GM23338 (cell line): ENCODE data around the gene TMCC1. TPM values are rescaled to one million over a fixed set of nuclear protein-coding genes. Genes with fewer than 3 reads are reported as not detected.

Experiments used
- ATAC-seq: fragments of 200-7000 bp; cut with Tn5 transposase; 3 replicates; pipeline ENCODE4 v1.9.1; 2020
- DNase-seq: peaks from one replicate; pipeline ENCODE4 v3.0.0-alpha.2; 2015; ENCODE audit warnings: low spot score
- H2AFZ ChIP-seq: fragments of 200-600 bp; sonication (generic); 2 replicates; pipeline ENCODE4 v1.8.0; 2016; ENCODE audit warnings: antibody characterized with exemption, mild to moderate bottlenecking, moderate library complexity
- H3F3A ChIP-seq: fragments of 200-600 bp; sonication (generic); replicated peaks from 2 replicates; pipeline ENCODE4 v1.8.0; 2017; ENCODE audit warnings: antibody characterized with exemption, mixed run types, low read depth
- H3K27ac ChIP-seq: fragments of 200-600 bp; sonication (generic); 2 replicates; pipeline ENCODE4 v1.6.1; 2016; ENCODE audit warnings: low read depth
- H3K27me3 ChIP-seq: fragments of 200-600 bp; sonication (generic); 2 replicates; pipeline ENCODE4 v1.8.0; 2016; ENCODE audit warnings: mild to moderate bottlenecking, mixed run types, moderate library complexity; ENCODE audit not compliant: insufficient read depth
- H3K36me3 ChIP-seq: fragments of 200-600 bp; sonication (generic); 2 replicates; pipeline ENCODE4 v1.8.0; 2016; ENCODE audit warnings: mild to moderate bottlenecking; ENCODE audit not compliant: insufficient read depth
- H3K4me1 ChIP-seq: fragments of 200-600 bp; sonication (generic); 2 replicates; pipeline ENCODE4 v1.8.0; 2016; ENCODE audit warnings: mild to moderate bottlenecking, moderate library complexity; ENCODE audit not compliant: insufficient read depth
- H3K4me2 ChIP-seq: fragments of 200-600 bp; sonication (generic); 2 replicates; pipeline ENCODE4 v1.7.1; 2017; ENCODE audit warnings: mixed run types
- H3K4me3 ChIP-seq: fragments of 200-600 bp; sonication (generic); 2 replicates; pipeline ENCODE4 v1.6.1; 2016; ENCODE audit warnings: mixed run types
- H3K79me2 ChIP-seq: fragments of 200-600 bp; sonication (generic); replicated peaks from 2 replicates; pipeline ENCODE4 v1.8.0; 2017; ENCODE audit warnings: mild to moderate bottlenecking; ENCODE audit not compliant: insufficient read depth
- H3K9me2 ChIP-seq: fragments of 200-600 bp; sonication (generic); 2 replicates; pipeline ENCODE4 v1.8.0; 2017; ENCODE audit not compliant: insufficient read depth
- H4K20me1 ChIP-seq: fragments of 200-600 bp; sonication (generic); replicated peaks from 2 replicates; pipeline ENCODE4 v1.8.0; 2017; ENCODE audit warnings: mild to moderate bottlenecking; ENCODE audit not compliant: insufficient read depth
- H3K27ac Mint-ChIP-seq: 2 replicates; pipeline ENCODE4 v1.8.0; 2020; ENCODE audit warnings: inconsistent platforms, mild to moderate bottlenecking, moderate library complexity, mixed read lengths
- H3K27me3 Mint-ChIP-seq: 3 replicates; pipeline ENCODE4 v1.8.0; 2022; ENCODE audit warnings: low read depth, mild to moderate bottlenecking, moderate library complexity, mixed read lengths, inconsistent platforms; ENCODE audit not compliant: insufficient read depth, poor library complexity
- H3K36me3 Mint-ChIP-seq: 3 replicates; pipeline ENCODE4 v1.8.0; 2021; ENCODE audit warnings: low read depth, mild to moderate bottlenecking, inconsistent platforms, moderate library complexity, mixed read lengths
- H3K4me1 Mint-ChIP-seq: 3 replicates; pipeline ENCODE4 v1.8.0; 2020; ENCODE audit warnings: mild to moderate bottlenecking, inconsistent platforms, mixed read lengths
- H3K4me3 Mint-ChIP-seq: 3 replicates; pipeline ENCODE4 v1.8.0; 2021; ENCODE audit warnings: moderate library complexity, mild to moderate bottlenecking, inconsistent platforms, mixed read lengths
- H3K9me3 Mint-ChIP-seq: 3 replicates; pipeline ENCODE4 v1.8.0; 2020; ENCODE audit warnings: moderate library complexity, mild to moderate bottlenecking, inconsistent platforms, mixed read lengths
- ETS1 ChIP-seq: IDR thresholded peaks from 2 replicates; pipeline ENCODE4 v1.6.1; 2016; ENCODE audit warnings: antibody characterized with exemption
- EZH2 ChIP-seq: fragments of 200-600 bp; sonication (generic); IDR thresholded peaks from one replicate; pipeline ENCODE4 v1.8.0; 2017; ENCODE audit warnings: antibody characterized with exemption, mild to moderate bottlenecking, low read depth; ENCODE audit not compliant: unreplicated experiment
- EZH2phosphoT487 ChIP-seq: fragments of 200-600 bp; sonication (generic); IDR thresholded peaks from one replicate; pipeline ENCODE4 v1.8.1; 2018; ENCODE audit warnings: antibody characterized with exemption; ENCODE audit not compliant: unreplicated experiment
- JUNB ChIP-seq: IDR thresholded peaks from one replicate; pipeline ENCODE4 v1.6.1; 2016; ENCODE audit warnings: antibody characterized with exemption; ENCODE audit not compliant: unreplicated experiment
- POLR2AphosphoS5 ChIP-seq: IDR thresholded peaks from 2 replicates; pipeline ENCODE4 v1.6.1; 2016; ENCODE audit warnings: antibody characterized with exemption, low read depth
- REST ChIP-seq: IDR thresholded peaks from one replicate; pipeline ENCODE4 v1.6.1; 2018; ENCODE audit warnings: antibody characterized with exemption; ENCODE audit not compliant: unreplicated experiment
- STAT1 ChIP-seq: IDR thresholded peaks from one replicate; pipeline ENCODE4 v1.6.1; 2016; ENCODE audit warnings: antibody characterized with exemption; ENCODE audit not compliant: unreplicated experiment
- ZNF114 ChIP-seq: fragments of 250-450 bp; sonication (Bioruptor Pico); IDR thresholded peaks from 2 replicates; pipeline ENCODE4 v1.5.0; 2020; ENCODE audit warnings: mild to moderate bottlenecking, moderate library complexity
- ZNF331 ChIP-seq: fragments of 250-450 bp; sonication (Bioruptor Pico); IDR thresholded peaks from 2 replicates; pipeline ENCODE4 v1.5.0; 2020; ENCODE audit warnings: low read depth, mild to moderate bottlenecking, moderate library complexity
- ZNF462 ChIP-seq: fragments of 250-450 bp; sonication (Bioruptor Pico); IDR thresholded peaks from 2 replicates; pipeline ENCODE4 v1.5.0; 2020; ENCODE audit warnings: mild to moderate bottlenecking, moderate library complexity
- polyA plus RNA-seq: library from polyadenylated mRNA; unstranded; fragments of >200 nt; fragmentation: Nextera tagmentation; extraction: Ambion mirVana; gene quantifications from 2 replicates; pipeline ENCODE4 v1.2.1, GENCODE V29; 2016
- total RNA-seq: library from RNA; depleted of rRNA; stranded (reverse); fragments of >200 nt; shearing (Covaris generic); gene quantifications from 2 replicates; pipeline ENCODE4 v1.2.3, GENCODE V29; 2014

Gene TMCC1
- total and polyA plus RNA-seq, 2 experiments from 2014 or later, result 8.2 to 18.4 TPM

- no peaks in the 10 kb centered on the region for H4K20me1 ChIP-seq
- H2AFZ ChIP-seq, result no peak overlapping the region
- no peaks in the 10 kb centered on the region for H3K79me2 ChIP-seq
- H3K4me2 ChIP-seq, result no peak overlapping the region
- ATAC-seq, result no peak
- H3K27ac ChIP-seq, result no peak overlapping the region
- TF ChIP-seq ZNF462 (CRISPR knock-in tag), result no peak
- no peak for TF ChIP-seq ETS1
- TF ChIP-seq ZNF114, result no peak
- no peak for TF ChIP-seq EZH2
- no peak for TF ChIP-seq EZH2phosphoT487
- H3K36me3 ChIP-seq, result no peaks in the 10 kb centered on the region
- no peaks in the 10 kb centered on the region for H3K9me2 ChIP-seq
- H3K4me3 ChIP-seq, result no peak overlapping the region
- Mint-ChIP-seq H3K4me1 (peaks cover 43% of the 10 kb centered on the region), H3K36me3 (peaks cover 3% of the 10 kb centered on the region; the same call in 2 of the 3 replicates), H3K9me3 (no peaks in the 10 kb centered on the region), H3K27me3 (no peaks in the 10 kb centered on the region), H3K4me3 (no peak overlapping the region), H3K27ac (no peak overlapping the region)
- no peak for DNase-seq
- no peaks in the 10 kb centered on the region for H3K27me3 ChIP-seq
- peaks cover 27% of the 10 kb centered on the region for H3K4me1 ChIP-seq
- 0 out of 2 replicates have a peak, but pooled peaks cover 4% of the 10 kb centered on the region for H3F3A ChIP-seq
Measured at GRCh38 chr3:129655291-129655700, 238.2 kb downstream of the TMCC1 start.

- Mint-ChIP-seq H3K4me3 (no peak overlapping the region), H3K27me3 (no peaks in the 10 kb centered on the region), H3K36me3 (peaks cover 3% of the 10 kb centered on the region; the same call in 2 of the 3 replicates), H3K9me3 (no peaks in the 10 kb centered on the region), H3K27ac (no peak overlapping the region), H3K4me1 (peaks cover 50% of the 10 kb centered on the region)
- no peak overlapping the region for H3K4me3 ChIP-seq
- no peak overlapping the region for H2AFZ ChIP-seq
- H3F3A ChIP-seq, result 0 out of 2 replicates have a peak, but pooled peaks cover 4% of the 10 kb centered on the region
- DNase-seq (no peak), ATAC-seq (no peak)
- H3K27me3 ChIP-seq, result no peaks in the 10 kb centered on the region
- H3K9me2 ChIP-seq, result no peaks in the 10 kb centered on the region
- no peaks in the 10 kb centered on the region for H3K36me3 ChIP-seq
- no peak overlapping the region for H3K4me2 ChIP-seq
- H4K20me1 ChIP-seq, result no peaks in the 10 kb centered on the region
- H3K27ac ChIP-seq, result no peak overlapping the region
- TF ChIP-seq REST (no peak), ZNF114 (no peak), EZH2phosphoT487 (no peak), ZNF331 (CRISPR knock-in tag) (no peak), POLR2AphosphoS5 (no peak), STAT1 (no peak), JUNB (no peak), EZH2 (no peak), ETS1 (no peak)
- no peaks in the 10 kb centered on the region for H3K79me2 ChIP-seq
- H3K4me1 ChIP-seq, result peaks cover 27% of the 10 kb centered on the region
Measured at GRCh38 chr3:129654131-129654530, 239.4 kb downstream of the TMCC1 start.
